Liver (tissue), 9 donors: ENCODE data around the gene EPS8. TPM values are rescaled to one million over a fixed set of nuclear protein-coding genes. Genes with fewer than 3 reads are reported as not detected.

Experiments
- DNase-seq: peaks from one replicate; pipeline ENCODE4 v3.0.0-alpha.2; 2017; ENCODE audit warnings: low spot score
- H3K27ac ChIP-seq, 2 donors: one replicate each; pipeline ENCODE4 v1.7.0; 2013; ENCODE audit warnings: inconsistent platforms in 2 of 2, low read length in 2 of 2, control low read depth in 1 of 2, low read depth in 1 of 2, mild to moderate bottlenecking in 1 of 2
- H3K27me3 ChIP-seq, 4 donors: one replicate each; pipeline versions ENCODE4 v1.6.1 to v1.7.0; 2013; ENCODE audit warnings: low read length in 3 of 4, inconsistent platforms in 1 of 4, mild to moderate bottlenecking in 1 of 4, moderate library complexity in 1 of 4; ENCODE audit not compliant: control insufficient read depth in 4 of 4, insufficient read depth in 4 of 4
- H3K36me3 ChIP-seq, 4 donors: one replicate each; pipeline versions ENCODE4 v1.6.1 to v1.7.0; 2013; ENCODE audit warnings: low read length in 3 of 4, mild to moderate bottlenecking in 3 of 4, low read depth in 1 of 4, moderate library complexity in 1 of 4; ENCODE audit not compliant: control insufficient read depth in 4 of 4, insufficient read depth in 3 of 4
- H3K4me1 ChIP-seq, 4 donors: one replicate each; pipeline versions ENCODE4 v1.6.1 to v1.7.0; 2013; ENCODE audit warnings: low read length in 3 of 4, mild to moderate bottlenecking in 3 of 4, moderate library complexity in 1 of 4; ENCODE audit not compliant: control insufficient read depth in 4 of 4, insufficient read depth in 4 of 4
- H3K4me3 ChIP-seq, 3 donors: one replicate each; pipeline versions ENCODE4 v1.6.1 to v1.7.0; 2013; ENCODE audit warnings: low read length in 3 of 3, control low read depth in 1 of 3, low read depth in 1 of 3, mild to moderate bottlenecking in 1 of 3
- H3K9ac ChIP-seq, 2 donors: one replicate each; pipeline ENCODE4 v1.7.0; 2013; ENCODE audit warnings: low read length in 2 of 2, mild to moderate bottlenecking in 2 of 2, moderate library complexity in 2 of 2, control low read depth in 1 of 2, low read depth in 1 of 2
- H3K9me3 ChIP-seq, 4 donors: one replicate each; pipeline versions ENCODE4 v1.6.1 to v1.7.0; 2013; ENCODE audit warnings: low read length in 3 of 4; ENCODE audit not compliant: control insufficient read depth in 4 of 4
- EGR1 ChIP-seq, 2 donors: IDR thresholded peaks; 2 replicates each; pipeline ENCODE4 v1.6.1; 2016 to 2018; ENCODE audit warnings: antibody characterized with exemption in 2 of 2, low read depth in 2 of 2
- FOXA1 ChIP-seq: IDR thresholded peaks from 2 replicates; pipeline ENCODE4 v1.6.1; 2016; ENCODE audit warnings: antibody characterized with exemption
- FOXA2 ChIP-seq: IDR thresholded peaks from 2 replicates; pipeline ENCODE4 v1.6.1; 2016; ENCODE audit warnings: antibody characterized with exemption
- GABPA ChIP-seq, 2 donors: IDR thresholded peaks in 1 of 2; conservative IDR thresholded peaks in 1 of 2; 2 replicates each; pipeline ENCODE4 v1.6.1; 2016; ENCODE audit warnings: antibody characterized with exemption in 2 of 2, mild to moderate bottlenecking in 1 of 2, moderate library complexity in 1 of 2
- HNF4A ChIP-seq, 2 donors: conservative IDR thresholded peaks; 2 replicates each; pipeline ENCODE4 v1.6.1; 2016; ENCODE audit warnings: antibody characterized with exemption in 2 of 2, mild to moderate bottlenecking in 2 of 2
- HNF4G ChIP-seq: IDR thresholded peaks from 2 replicates; pipeline ENCODE4 v1.6.1; 2016; ENCODE audit warnings: antibody characterized with exemption
- JUND ChIP-seq, 2 donors: IDR thresholded peaks; 2 replicates each; pipeline ENCODE4 v1.6.1; 2016; ENCODE audit warnings: antibody characterized with exemption in 2 of 2
- NR2F2 ChIP-seq: IDR thresholded peaks from 2 replicates; pipeline ENCODE4 v1.6.1; 2016; ENCODE audit warnings: antibody characterized with exemption
- RAD21 ChIP-seq, 2 donors: IDR thresholded peaks; 2 replicates each; pipeline ENCODE4 v1.6.1; 2016; ENCODE audit warnings: antibody characterized with exemption in 2 of 2, mild to moderate bottlenecking in 2 of 2
- RXRA ChIP-seq, 2 donors: IDR thresholded peaks; 2 replicates each; pipeline ENCODE4 v1.6.1; 2017 to 2018; ENCODE audit warnings: antibody characterized with exemption in 2 of 2, mild to moderate bottlenecking in 1 of 2
- SP1 ChIP-seq: IDR thresholded peaks from 2 replicates; pipeline ENCODE4 v1.6.1; 2018; ENCODE audit warnings: antibody characterized with exemption, mild to moderate bottlenecking
- TAF1 ChIP-seq: conservative IDR thresholded peaks from 2 replicates; pipeline ENCODE4 v1.6.1; 2016; ENCODE audit warnings: antibody characterized with exemption, mild to moderate bottlenecking
- YY1 ChIP-seq: IDR thresholded peaks from 2 replicates; pipeline ENCODE4 v1.6.1; 2016; ENCODE audit warnings: antibody characterized with exemption, mild to moderate bottlenecking
- WGBS: extraction: QIAGEN DNeasy Blood & Tissue Kit; methylation state at CpG from one replicate; pipeline ENCODE4 v1.1.7; 2013; 5-methylcytosine and 5-hydroxymethylcytosine counted together
- polyA plus RNA-seq, 2 donors: library from polyadenylated mRNA; stranded (reverse) in 1 of 2; unstranded in 1 of 2; fragments of 200-250 nt in 1 of 2; fragments of >200 nt in 1 of 2; fragmentation: Nextera tagmentation in 1 of 2; extraction: Ambion mirVana in 1 of 2; gene quantifications; one replicate each; pipeline versions ENCODE4 v1.2.1 to v1.2.3, GENCODE V29; 2013 to 2015
- total RNA-seq, 2 donors: library from RNA; depleted of rRNA; stranded (reverse); fragments of >200 nt; gene quantifications; one replicate each; pipeline ENCODE4 v1.2.3, GENCODE V29; 2014
- TF ChIP-seq, protein P1 (sequence below): fragments of 150-350 bp; IDR thresholded peaks from 2 replicates; pipeline ENCODE4 v1.5.1; 2017; ENCODE audit warnings: improper control_type of control experiment, low read depth, low read length; ENCODE audit not compliant: missing input control
- TF ChIP-seq, protein P2 (sequence below): IDR thresholded peaks from 2 replicates; pipeline ENCODE4 v1.6.1; 2016; ENCODE audit warnings: antibody characterized with exemption
- TF ChIP-seq, protein P3 (sequence below): IDR thresholded peaks from 2 replicates; pipeline ENCODE4 v1.6.1; 2016; ENCODE audit warnings: antibody characterized with exemption
- TF ChIP-seq, protein P4 (sequence below): IDR thresholded peaks from 2 replicates; pipeline ENCODE4 v1.6.1; 2016; ENCODE audit warnings: antibody characterized with exemption, mild to moderate bottlenecking
- donor health status: healthy.
- donor health status: healthy.
- donor health status: healthy.
- donor health status: healthy.
- donor health status: healthy.

EPS8 gene
- total and polyA plus RNA-seq, 4 donors: 13.7 to 40.2 (median 15.0) TPM

DNA sequence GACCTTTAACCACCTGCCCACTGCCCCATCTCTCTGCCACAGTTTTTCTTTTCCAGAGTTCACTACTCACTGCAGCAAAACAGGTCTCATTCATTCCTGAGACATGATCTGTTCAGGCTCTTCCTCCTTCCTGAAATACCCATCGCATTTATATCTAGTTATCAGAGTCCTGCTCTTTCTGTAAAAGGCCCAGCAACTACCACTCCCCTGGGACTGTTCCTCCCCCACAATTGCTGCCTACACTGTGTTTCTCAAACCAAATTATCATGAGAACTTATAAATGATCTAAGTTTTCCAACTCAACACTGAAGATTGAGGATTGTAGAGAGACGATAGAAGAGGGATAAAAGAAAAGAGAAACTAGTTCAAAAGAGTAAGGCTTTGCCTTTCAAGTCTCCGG lies 40.8 kb upstream of the EPS8 start:
- H3K9ac ChIP-seq: no peak overlapping the region
- H3K27me3 ChIP-seq: no peaks in the 10 kb centered on the region
- TF ChIP-seq GABPA (IDR thresholded peaks at IDR 0.05 in 1 of 2, conservative IDR thresholded peaks at IDR 0.05 in 1 of 2) (no peak), JUND (IDR thresholded peaks at IDR 0.05) (no peak), SP1 (no peak), RXRA (IDR thresholded peaks at IDR 0.05) (no peak), EGR1 (IDR thresholded peaks at IDR 0.05; ENCODE audit: low read depth in 2 of 2) (no peak), RAD21 (IDR thresholded peaks at IDR 0.05) (no peak), FOXA2 (no peak), TAF1 (no peak), HNF4G (no peak), FOXA1 (no peak)
- TF ChIP-seq, protein P1, sequence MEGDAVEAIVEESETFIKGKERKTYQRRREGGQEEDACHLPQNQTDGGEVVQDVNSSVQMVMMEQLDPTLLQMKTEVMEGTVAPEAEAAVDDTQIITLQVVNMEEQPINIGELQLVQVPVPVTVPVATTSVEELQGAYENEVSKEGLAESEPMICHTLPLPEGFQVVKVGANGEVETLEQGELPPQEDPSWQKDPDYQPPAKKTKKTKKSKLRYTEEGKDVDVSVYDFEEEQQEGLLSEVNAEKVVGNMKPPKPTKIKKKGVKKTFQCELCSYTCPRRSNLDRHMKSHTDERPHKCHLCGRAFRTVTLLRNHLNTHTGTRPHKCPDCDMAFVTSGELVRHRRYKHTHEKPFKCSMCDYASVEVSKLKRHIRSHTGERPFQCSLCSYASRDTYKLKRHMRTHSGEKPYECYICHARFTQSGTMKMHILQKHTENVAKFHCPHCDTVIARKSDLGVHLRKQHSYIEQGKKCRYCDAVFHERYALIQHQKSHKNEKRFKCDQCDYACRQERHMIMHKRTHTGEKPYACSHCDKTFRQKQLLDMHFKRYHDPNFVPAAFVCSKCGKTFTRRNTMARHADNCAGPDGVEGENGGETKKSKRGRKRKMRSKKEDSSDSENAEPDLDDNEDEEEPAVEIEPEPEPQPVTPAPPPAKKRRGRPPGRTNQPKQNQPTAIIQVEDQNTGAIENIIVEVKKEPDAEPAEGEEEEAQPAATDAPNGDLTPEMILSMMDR: no peak
- TF ChIP-seq, protein P2, sequence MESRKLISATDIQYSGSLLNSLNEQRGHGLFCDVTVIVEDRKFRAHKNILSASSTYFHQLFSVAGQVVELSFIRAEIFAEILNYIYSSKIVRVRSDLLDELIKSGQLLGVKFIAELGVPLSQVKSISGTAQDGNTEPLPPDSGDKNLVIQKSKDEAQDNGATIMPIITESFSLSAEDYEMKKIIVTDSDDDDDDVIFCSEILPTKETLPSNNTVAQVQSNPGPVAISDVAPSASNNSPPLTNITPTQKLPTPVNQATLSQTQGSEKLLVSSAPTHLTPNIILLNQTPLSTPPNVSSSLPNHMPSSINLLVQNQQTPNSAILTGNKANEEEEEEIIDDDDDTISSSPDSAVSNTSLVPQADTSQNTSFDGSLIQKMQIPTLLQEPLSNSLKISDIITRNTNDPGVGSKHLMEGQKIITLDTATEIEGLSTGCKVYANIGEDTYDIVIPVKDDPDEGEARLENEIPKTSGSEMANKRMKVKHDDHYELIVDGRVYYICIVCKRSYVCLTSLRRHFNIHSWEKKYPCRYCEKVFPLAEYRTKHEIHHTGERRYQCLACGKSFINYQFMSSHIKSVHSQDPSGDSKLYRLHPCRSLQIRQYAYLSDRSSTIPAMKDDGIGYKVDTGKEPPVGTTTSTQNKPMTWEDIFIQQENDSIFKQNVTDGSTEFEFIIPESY: no peak
- TF ChIP-seq, protein P3, sequence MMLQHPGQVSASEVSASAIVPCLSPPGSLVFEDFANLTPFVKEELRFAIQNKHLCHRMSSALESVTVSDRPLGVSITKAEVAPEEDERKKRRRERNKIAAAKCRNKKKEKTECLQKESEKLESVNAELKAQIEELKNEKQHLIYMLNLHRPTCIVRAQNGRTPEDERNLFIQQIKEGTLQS: no peak
- TF ChIP-seq, protein P4, sequence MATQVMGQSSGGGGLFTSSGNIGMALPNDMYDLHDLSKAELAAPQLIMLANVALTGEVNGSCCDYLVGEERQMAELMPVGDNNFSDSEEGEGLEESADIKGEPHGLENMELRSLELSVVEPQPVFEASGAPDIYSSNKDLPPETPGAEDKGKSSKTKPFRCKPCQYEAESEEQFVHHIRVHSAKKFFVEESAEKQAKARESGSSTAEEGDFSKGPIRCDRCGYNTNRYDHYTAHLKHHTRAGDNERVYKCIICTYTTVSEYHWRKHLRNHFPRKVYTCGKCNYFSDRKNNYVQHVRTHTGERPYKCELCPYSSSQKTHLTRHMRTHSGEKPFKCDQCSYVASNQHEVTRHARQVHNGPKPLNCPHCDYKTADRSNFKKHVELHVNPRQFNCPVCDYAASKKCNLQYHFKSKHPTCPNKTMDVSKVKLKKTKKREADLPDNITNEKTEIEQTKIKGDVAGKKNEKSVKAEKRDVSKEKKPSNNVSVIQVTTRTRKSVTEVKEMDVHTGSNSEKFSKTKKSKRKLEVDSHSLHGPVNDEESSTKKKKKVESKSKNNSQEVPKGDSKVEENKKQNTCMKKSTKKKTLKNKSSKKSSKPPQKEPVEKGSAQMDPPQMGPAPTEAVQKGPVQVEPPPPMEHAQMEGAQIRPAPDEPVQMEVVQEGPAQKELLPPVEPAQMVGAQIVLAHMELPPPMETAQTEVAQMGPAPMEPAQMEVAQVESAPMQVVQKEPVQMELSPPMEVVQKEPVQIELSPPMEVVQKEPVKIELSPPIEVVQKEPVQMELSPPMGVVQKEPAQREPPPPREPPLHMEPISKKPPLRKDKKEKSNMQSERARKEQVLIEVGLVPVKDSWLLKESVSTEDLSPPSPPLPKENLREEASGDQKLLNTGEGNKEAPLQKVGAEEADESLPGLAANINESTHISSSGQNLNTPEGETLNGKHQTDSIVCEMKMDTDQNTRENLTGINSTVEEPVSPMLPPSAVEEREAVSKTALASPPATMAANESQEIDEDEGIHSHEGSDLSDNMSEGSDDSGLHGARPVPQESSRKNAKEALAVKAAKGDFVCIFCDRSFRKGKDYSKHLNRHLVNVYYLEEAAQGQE: no peak
- no peaks in the 10 kb centered on the region for H3K36me3 ChIP-seq
- H3K4me3 ChIP-seq: no peak overlapping the region
- 82% methylated on average over 3 of the region's 3 CpGs for WGBS
- no peaks in the 10 kb centered on the region for H3K4me1 ChIP-seq
- no peak for DNase-seq
- H3K9me3 ChIP-seq: no peaks in the 10 kb centered on the region
- H3K27ac ChIP-seq: no peak overlapping the region

DNA sequence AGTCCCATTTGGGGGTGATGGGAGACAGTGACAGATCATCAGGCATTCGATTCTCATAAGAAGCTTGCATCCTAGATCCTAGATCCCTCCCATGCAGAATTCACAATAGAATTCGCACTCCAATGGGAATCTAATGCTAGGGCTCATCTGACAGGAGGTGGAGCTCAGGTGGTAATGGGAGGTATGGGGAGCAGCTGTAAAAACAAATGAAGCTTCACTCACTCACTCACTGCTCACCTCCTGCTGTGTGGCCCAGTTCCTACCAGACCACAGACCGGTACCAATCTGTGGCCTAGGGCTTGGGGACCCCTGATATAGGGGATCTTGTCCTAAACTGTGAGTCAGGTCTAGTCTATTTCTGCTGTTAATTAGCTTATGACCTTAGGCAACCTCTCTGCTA lies 40.1 kb upstream of the EPS8 start:
- WGBS: 93% methylated on average over 3 of the region's 3 CpGs
- H3K27ac ChIP-seq: no peak overlapping the region
- H3K4me1 ChIP-seq: no peaks in the 10 kb centered on the region
- no peaks in the 10 kb centered on the region for H3K36me3 ChIP-seq
- no peak overlapping the region for H3K9ac ChIP-seq
- no peak for DNase-seq
- H3K27me3 ChIP-seq: no peaks in the 10 kb centered on the region
- no peaks in the 10 kb centered on the region for H3K9me3 ChIP-seq
- no peak overlapping the region for H3K4me3 ChIP-seq
- TF ChIP-seq EGR1 (IDR thresholded peaks at IDR 0.05; ENCODE audit: low read depth in 2 of 2) (no peak), FOXA1 (no peak), FOXA2 (no peak), HNF4A (conservative IDR thresholded peaks at IDR 0.05) (no peak), GABPA (IDR thresholded peaks at IDR 0.05 in 1 of 2, conservative IDR thresholded peaks at IDR 0.05 in 1 of 2) (no peak), YY1 (no peak), SP1 (no peak), JUND (IDR thresholded peaks at IDR 0.05) (no peak), TAF1 (no peak), HNF4G (no peak), RAD21 (IDR thresholded peaks at IDR 0.05) (no peak), NR2F2 (no peak)
- TF ChIP-seq, protein P2: no peak
- TF ChIP-seq, protein P3: no peak
- TF ChIP-seq, protein P4: no peak
